Endometrial microvascular endothelial cells (primary cell): ENCODE measurements around the gene MYL6B. TPM values are rescaled to one million over a fixed set of nuclear protein-coding genes. Genes with fewer than 3 reads are reported as not detected.

ENCODE experiments used
- in situ Hi-C: cut with HindIII; loops from 2 replicates; pipeline ENCODE4 v1.10.0; 2017; ENCODE audit warnings: low sequenced_read_pairs, low pct_unique_long_range_greater_than_20kb; ENCODE audit errors: inconsistent ontology term
- total RNA-seq: library from RNA; depleted of rRNA; stranded (reverse); fragments of >200 nt; gene quantifications from one replicate; pipeline ENCODE4 v1.2.3, GENCODE V29; 2015; ENCODE audit errors: inconsistent ontology term

Gene MYL6B
- total RNA-seq, 1 donor from 2014 or later, result 121 TPM

DNA sequence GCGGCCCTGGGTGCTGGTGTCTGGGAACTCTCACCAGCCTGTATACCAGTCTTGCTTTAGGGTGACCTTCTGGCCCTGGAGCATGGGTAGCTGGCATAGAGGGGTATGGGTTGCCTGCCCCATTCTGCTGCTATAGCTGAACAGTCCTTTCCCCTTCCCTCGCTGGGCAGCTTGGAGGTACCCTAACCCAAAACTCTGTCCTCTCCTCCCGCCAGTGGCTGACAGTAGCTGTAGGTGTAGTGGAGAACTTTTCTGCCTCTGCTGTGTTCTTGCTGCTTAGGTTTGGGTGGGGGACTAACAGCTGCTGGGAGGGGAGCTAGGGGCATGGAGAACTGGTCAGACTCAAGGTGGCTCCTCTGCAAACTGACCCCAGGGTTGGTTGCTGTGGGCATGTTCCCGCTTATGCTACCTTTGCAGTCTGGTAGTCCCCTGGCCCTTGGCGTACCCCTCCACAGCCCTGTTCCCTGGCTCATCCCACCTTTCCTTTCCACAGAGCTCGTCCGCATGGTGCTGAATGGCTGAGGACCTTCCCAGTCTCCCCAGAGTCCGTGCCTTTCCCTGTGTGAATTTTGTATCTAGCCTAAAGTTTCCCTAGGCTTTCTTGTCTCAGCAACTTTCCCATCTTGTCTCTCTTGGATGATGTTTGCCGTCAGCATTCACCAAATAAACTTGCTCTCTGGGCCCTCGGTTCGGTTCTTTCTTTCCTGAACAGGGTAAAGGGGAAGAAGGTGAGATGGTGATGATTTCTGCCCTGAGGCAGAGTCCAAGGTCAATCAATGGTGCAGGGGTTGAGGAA lies 8.7 kb downstream of the MYL6B start:
- in situ Hi-C loops, result no loop called here

DNA sequence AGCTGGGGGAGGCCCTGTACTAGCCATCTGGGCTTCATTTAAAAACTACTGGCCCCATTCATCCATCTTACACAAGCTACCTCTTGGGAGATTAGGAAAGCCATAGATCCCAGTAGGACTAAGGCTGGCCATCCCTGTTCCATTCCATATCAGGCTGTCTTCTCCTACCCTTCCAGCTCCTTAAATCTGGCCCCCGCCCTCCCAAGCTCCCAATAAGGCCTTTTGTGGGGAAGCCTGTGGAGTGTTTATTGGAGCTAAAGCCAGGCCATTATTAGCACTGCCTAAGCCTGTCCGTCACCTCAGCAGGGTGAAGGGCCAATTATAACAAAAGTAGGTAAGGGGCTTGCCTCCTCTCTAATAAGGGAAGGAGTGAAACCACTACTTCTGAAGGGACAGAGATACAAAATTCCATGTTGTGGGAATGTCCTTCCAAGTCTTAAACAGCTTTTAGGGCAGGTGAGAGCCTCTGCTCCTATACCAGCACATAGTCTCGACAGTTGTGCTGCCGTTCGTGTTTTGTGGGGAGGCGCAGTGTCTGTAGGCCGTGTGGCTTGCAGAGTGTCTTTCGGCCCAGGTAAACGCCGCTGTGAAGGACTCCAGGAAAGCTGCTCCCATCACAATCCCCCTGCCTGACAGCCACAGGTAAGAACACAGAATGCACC lies 9.4 kb downstream of the MYL6B start:
- in situ Hi-C loops, result no loop called here

DNA sequence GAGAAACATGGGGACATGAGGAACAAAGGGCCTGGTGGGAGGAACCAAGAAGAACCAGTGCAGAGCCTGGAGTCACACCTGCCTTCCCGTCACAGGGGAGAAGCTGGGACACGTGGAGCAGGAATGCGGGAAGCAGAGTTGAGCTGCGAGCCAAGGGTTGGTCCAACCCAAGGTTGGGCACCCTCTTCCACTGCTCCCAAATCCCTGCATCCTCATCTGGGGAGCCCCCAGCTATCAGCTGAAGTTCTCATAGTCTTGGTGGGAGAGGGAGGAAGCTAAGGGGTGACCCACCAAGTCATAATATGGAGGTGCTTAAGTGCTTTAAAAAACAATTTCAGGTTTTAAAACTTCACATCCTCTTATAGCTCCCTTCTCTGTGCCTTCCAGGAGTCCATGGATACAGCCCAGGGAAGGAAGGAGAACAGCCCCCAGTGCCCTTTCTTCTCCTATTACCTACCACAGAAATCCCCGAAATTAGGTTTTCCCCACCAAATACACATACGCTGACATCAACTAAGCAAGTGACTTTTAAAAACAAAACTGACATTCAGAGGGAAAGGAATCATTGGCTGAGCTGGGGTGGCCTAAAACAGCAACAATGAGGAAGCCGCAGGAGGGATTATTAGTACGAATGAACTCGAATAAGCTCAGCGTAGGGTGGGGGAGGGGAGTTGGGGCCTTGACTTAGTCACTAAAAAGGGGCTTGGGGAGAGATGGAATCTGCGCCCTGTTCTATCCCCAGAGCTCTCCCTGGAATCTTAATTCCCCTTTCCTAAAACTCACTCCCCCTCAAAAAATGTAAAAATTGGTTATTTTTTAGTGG lies 10.3 kb downstream of the MYL6B start:
- in situ Hi-C loops, result no loop called here

DNA sequence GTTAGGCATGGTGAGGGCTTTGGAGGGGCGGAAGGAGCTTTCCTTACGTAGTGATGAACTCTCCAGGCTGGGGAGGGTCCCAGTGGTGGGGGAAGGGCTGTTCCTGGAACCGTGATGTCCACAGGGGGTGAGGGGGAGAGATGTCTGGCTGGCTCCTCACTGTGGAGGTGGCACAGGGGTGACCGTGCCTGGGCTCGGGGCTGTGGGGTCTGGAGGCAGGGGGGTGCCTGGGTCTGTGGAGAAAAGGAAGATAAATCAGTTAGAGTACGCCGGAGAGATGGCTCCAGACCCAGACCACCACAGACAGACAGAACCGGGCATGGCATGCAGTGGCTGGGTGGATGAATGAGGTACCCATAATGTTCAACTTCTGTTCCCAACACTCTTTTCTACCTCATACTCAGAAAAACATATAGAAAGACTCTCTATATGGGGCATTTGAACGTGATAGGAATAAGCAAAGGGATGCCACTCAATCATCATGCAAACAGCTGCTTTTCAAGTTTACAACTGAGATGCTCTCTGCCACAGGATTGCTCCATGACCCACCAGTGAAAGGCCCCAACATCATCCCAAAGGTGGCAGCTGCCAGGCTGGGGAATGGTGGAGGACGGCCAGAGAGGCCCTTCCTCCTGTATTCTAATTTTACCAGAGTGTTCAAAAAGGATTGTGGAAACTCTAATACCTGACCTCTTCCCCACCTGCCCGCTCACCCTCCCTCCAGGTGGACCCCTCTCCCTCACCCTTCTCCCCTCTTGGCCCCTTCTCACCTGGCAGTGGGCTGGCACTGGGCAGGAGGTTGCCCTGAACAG lies 11.4 kb downstream of the MYL6B start:
- in situ Hi-C loops, result no loop called here

DNA sequence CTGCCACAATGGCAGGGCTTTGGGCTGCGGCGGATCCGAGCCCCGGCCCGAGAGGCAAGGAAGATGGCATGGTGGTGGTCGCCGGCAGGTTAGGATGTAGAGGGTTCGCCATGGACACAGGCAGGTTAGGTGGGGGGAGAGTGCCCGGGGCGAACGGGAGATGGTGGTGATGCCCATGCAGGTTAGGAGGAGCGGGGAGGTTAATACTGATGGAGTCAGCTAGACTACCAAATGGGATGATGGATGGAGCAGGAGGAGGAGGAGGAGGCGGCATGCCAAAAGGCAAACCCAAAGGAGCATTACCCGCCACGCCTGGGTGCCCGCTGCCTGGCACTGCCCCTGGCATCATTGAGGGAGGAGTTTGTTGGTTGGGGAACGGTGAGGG lies 11.9 kb downstream of the MYL6B start:
- in situ Hi-C loops, result no loop called here

DNA sequence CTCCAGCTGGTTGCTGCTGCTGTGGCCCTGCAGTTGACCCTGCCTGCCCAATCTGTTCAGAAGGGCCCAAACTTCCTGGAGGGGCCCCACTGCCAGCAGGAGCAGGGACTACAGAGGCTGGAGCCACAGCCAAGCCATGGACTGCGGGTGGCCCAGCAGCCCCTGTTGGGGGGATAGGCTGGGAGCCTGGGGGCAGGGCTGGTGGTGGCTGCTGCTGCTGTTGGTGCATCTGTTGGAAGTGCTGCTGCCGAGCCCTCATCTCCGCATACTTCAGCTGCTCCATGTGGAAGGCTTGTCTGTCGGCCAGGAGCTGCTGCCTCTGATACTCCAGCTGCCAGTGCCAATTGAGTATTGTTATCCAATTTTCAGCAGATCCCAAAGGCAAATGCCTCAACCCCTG lies 13.0 kb downstream of the MYL6B start:
- in situ Hi-C loops, result no loop called here

DNA sequence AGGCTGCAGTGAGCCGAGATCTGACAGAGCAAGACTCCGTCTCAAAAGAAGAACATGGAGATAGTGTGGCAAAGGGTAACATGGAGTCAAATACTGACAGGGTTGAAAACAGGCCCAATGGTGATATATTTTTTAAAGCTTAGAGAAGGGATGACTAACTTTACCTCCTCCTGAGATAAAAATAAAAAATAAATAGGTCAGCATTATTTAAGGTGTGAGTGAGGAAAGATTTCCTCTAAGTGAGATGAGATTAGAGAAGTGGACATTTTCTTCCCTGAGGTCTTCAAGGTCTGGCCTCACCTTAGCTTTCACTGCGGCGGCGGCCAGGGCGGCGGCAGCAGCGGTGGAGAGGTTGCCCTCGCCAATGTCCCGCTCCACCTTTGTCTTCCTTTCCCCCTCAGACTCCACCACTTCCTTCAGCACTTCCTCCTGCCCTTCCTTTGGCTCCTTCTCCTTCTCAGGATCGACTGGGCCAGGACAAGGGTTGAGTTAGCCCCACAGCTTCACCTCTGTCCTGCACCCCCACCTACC lies 16.9 kb downstream of the MYL6B start:
- in situ Hi-C loops, result no loop called here

DNA sequence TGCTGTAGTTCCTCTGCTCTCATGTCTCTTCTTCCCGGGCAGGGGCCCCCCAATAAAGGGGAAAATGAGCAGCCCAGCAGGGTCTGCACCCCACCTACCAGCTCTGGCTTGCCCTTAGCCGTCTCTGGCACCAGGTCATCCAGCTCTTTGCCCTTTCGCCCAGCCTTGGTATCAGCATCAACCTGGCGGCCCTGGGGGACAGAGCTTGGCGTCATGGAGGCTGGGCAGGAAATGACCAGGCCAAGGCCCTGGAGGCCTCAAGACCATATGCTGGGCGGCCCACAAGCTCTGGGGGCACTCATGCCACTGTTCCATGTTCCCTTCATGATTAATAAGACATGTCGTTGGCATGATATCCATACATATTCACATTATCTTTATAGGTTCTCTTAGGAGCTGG lies 20.5 kb downstream of the MYL6B start:
- in situ Hi-C loops, result no loop called here

DNA sequence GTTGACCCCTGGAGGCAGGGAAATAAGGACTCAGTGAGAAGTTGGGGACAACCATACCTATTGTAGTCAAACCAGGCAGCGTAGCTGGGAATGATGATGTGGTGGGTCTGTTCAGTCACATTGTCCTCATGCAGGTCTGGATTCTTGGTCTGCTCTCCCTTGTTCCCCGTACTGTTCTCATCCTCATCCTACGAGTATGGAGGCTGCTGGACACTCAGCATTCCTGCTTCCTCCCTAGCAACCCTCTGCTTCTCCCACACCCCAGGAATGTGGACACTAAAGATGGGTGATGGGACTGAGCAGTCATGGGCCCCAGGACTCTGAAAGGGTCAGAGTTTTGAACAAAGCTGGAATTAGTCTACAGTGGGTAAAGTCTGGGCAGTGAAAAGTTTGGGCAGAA lies 26.0 kb downstream of the MYL6B start:
- in situ Hi-C loops, result no loop called here

DNA sequence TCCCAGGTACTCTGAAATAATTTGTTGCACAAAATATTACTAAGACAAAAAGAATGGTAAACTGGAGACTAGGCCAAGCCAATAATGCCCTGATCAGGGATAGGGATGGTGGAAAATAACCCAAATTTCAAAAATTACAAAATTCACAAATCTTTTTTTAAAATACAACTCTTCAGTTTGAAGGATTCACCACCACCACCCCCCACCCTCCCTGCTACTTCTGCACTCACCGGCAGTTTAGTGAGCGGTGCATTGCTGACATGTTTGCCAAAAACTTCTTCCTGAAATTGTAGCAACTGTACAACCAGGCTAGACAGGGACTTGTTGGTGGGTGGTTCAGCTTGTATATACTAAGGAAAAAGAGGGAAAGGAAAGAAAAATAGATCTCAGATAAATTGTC lies 34.6 kb downstream of the MYL6B start:
- in situ Hi-C loops, result no loop called here

DNA sequence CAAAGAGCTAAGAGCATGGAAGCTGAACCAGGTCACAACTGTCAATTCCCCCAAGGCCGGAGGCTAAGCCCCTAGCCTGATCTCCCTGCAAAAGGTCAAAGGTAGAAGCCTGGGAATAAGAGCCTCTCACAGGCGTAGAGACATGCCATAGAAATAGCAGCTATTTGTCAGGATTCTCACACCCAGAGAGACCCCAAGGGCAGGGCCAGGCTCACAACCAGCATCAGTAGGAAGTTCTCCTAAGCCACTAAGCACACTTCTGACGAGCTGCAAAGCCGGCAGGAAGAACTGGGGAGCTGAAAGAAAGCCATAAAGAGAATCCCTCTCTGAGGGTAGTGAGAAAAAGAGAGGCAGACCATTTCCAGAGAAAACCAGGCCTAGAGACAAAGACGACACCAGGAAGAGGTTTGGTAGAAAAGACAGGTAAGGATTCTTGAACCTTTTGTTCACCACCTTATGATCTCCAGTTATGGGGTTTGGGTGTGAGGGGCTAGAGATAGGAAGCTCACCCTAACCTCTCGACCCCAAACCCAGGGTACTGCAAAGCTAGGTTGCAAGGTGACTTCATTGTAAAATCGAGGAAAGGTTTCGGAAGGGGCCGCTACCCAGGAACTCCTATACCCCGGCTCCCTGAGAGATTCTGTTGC lies 35.9 kb downstream of the MYL6B start:
- in situ Hi-C loops, result no loop called here

DNA sequence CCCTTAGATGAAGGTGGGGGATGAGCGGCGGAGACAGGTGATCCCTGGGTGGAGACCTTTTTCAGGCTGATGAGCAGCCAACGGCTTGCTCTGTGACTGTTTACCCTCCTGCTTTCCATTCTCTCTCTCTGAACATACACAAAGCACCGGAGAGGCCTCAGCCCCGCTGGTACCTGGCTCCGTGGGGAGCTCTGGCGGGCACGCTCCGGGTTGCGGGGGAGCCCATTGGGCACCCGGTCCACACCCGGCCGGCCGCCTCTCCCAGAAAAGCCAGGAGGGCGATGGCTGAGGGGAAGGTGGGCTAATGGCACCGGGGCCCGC lies 36.4 kb downstream of the MYL6B start:
- in situ Hi-C loops, result no loop called here

DNA sequence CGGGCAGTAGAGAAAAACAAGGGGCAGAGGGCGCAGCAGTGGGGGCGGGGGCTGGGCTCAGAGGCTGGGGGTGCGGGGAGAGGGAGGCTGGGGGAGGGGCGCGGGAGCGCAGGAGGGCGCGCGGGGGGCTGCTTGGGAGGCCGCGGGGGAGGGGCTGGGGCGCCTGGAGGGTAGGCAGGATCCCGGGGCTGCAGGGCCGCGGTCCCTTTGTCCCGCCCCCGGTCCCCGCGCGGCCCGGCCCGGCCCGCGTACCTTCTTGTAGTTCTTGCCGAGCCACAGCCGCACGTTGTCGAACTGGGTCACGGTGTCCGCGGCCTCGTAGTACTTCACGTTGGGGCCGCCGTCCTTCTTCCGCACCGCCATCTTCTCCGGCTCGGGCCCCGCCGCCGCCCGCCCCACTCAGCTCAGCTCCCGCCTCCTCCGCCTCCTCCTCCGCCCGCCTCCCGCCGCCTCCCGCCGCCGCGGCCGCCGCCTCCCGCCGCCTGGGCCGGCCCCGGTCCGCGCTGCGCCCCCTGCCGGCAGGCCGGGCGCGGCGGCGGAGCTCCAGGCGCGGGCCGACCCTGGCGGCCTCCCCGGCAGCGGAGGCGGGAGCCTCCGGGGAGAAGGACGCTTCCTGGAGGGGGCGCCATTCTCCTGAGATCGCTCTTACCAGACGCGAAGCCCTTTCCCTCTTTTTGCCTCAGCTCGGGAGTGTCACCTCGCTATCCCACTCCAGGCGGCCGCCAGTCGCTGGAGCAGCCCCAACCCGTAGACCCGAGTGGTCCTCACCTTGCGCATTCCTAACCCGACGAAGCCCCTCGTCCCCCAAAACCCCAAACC lies 36.9 kb downstream of the MYL6B start, which contains the start of gene SMARCC2:
SMARCC2 (minus strand) TSS at position 385 of the 819 bp plus-strand sequence; CDS start at position 363, 22 bp downstream.
- in situ Hi-C loops, result no loop called here

DNA sequence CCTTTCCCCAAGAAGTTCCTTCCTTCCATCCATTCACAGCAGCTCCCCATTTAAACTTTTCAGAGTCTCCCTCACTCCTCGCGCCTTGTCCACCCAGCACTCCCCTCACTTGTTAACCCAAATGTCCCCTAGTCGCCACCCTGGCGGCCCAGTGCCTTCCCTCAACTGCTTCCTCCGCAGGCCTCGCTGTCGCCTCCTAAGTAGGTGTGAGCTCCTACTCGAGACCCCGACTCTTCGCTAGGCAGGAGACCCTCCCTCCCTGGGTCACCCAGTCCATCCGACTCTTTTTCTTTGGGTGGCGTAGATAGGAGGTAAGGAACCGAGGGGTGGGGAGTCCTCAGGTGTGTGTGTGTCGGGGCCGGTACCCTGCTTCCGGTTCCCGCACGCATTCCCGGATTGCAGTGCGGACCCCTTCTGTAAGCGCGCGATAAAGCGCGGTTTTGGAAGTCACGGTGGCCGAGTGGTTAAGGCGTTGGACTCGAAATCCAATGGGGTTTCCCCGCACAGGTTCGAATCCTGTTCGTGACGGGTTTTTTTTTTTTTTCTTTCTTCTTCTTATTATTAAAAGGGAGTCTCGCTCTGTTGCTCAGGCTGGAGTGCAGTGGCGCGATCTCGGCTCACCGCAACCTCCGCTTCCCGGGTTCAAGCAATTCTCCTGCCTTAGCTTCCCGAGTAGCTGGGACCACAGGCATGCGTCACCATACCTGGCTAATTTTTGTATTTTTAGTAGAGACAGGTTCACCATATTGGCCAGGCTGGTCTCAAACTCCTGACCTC lies 37.7 kb downstream of the MYL6B start:
- in situ Hi-C loops, result no loop called here

DNA sequence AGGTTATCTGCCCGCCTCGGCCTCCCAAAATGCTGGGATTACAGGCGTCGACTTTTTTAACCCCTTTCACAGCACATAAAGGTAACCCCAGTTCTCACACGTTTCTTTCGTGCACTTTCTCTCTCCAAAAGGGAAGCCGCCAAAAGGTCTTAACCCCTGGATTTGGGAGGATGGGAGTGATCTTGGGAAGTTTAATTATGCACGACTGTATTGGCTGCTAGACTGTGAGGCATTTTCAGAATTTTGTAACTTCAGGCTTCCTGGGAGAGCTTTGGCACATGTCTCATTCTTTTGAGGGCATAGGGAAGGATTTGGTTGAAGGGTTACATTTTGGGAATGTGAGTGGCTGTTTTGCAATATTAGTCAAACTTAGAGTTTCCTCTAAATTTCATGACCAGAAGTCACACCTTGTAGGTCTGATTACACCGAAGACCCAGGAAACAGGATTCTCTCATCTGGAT lies 38.3 kb downstream of the MYL6B start:
- in situ Hi-C loops, result no loop called here

DNA sequence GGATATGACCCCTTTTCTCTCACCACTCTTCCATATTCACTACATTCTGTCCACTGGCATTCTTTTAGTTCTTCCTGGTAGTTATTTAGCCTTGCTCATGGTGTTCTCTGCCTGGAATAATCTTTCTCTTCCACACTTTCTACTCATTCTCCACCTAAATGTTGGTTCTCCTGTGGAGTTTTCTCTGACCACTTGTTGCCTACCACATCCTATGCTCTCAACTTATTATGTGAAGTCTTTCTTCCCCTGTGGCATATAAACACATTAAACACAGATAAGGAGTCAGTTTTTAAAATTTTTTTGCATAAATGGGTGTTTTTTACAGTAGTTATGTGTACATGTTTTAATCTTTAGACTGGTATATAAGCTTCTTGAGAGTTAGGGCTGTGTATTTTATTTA lies 40.2 kb downstream of the MYL6B start:
- in situ Hi-C loops, result no loop called here
